Skeletal muscle satellite cell (primary cell): ENCODE results near the gene SPNS2.

Experiments used
- H3K27me3 ChIP-seq: 2 replicates; pipeline ENCODE4 v1.7.0; 2013; ENCODE audit warnings: low read length; ENCODE audit not compliant: control insufficient read depth, insufficient read depth
- H3K36me3 ChIP-seq: 2 replicates; pipeline ENCODE4 v1.7.0; 2013; ENCODE audit warnings: mild to moderate bottlenecking, control low read depth, low read length; ENCODE audit not compliant: insufficient read depth
- H3K4me1 ChIP-seq: 2 replicates; pipeline ENCODE4 v1.7.0; 2013; ENCODE audit warnings: low read length; ENCODE audit not compliant: control insufficient read depth, insufficient read depth
- H3K4me2 ChIP-seq: 2 replicates; pipeline ENCODE4 v1.7.0; 2013; ENCODE audit warnings: mild to moderate bottlenecking, low read length
- H3K4me3 ChIP-seq: 2 replicates; pipeline ENCODE4 v1.7.0; 2013; ENCODE audit warnings: low read length
- H3K9ac ChIP-seq: 2 replicates; pipeline ENCODE4 v1.7.0; 2013; ENCODE audit warnings: mild to moderate bottlenecking, low read depth, low read length, moderate library complexity
- H3K9me3 ChIP-seq: replicated peaks from 2 replicates; pipeline ENCODE4 v1.7.0; 2013; ENCODE audit warnings: mild to moderate bottlenecking, control low read depth, low read length

SPNS2 gene

GRCh38 chr17:4475001-4475400, 23.7 kb upstream of the SPNS2 start:
- Histone ChIP-seq H3K4me3 (no peak overlapping the region), H3K27me3 (peaks cover 45% of the 10 kb centered on the region), H3K9me3 (no peaks in the 10 kb centered on the region), H3K9ac (no peak overlapping the region), H3K4me1 (no peaks in the 10 kb centered on the region), H3K4me2 (no peak overlapping the region), H3K36me3 (no peaks in the 10 kb centered on the region)

- Histone ChIP-seq H3K27me3 (peaks cover 47% of the 10 kb centered on the region), H3K36me3 (no peaks in the 10 kb centered on the region), H3K4me1 (no peaks in the 10 kb centered on the region), H3K4me3 (no peak overlapping the region), H3K9ac (no peak overlapping the region), H3K9me3 (no peaks in the 10 kb centered on the region), H3K4me2 (no peak overlapping the region)
Observed at GRCh38 chr17:4475463-4475862, 23.2 kb upstream of the SPNS2 start.

GRCh38 chr17:4476017-4476416, 22.7 kb upstream of the SPNS2 start:
- no peaks in the 10 kb centered on the region for H3K9me3 ChIP-seq
- H3K27me3 ChIP-seq, result peaks cover 50% of the 10 kb centered on the region
- no peak overlapping the region for H3K4me3 ChIP-seq
- no peak overlapping the region for H3K9ac ChIP-seq
- no peaks in the 10 kb centered on the region for H3K4me1 ChIP-seq
- H3K36me3 ChIP-seq, result no peaks in the 10 kb centered on the region
- H3K4me2 ChIP-seq, result no peak overlapping the region

- Histone ChIP-seq H3K4me3 (no peak overlapping the region), H3K9me3 (no peaks in the 10 kb centered on the region), H3K4me1 (no peaks in the 10 kb centered on the region), H3K4me2 (no peak overlapping the region), H3K27me3 (peaks cover 56% of the 10 kb centered on the region), H3K9ac (no peak overlapping the region), H3K36me3 (no peaks in the 10 kb centered on the region)
Observed at GRCh38 chr17:4476511-4477070, 22.1 kb upstream of the SPNS2 start.

- Histone ChIP-seq H3K27me3 (peaks cover 56% of the 10 kb centered on the region), H3K9ac (no peak overlapping the region), H3K4me1 (no peaks in the 10 kb centered on the region), H3K4me3 (no peak overlapping the region), H3K36me3 (no peaks in the 10 kb centered on the region), H3K4me2 (no peak overlapping the region), H3K9me3 (no peaks in the 10 kb centered on the region)
Observed at GRCh38 chr17:4477255-4477791, 21.4 kb upstream of the SPNS2 start.

GRCh38 chr17:4478318-4478830, 20.3 kb upstream of the SPNS2 start:
- Histone ChIP-seq H3K27me3 (peaks cover 61% of the 10 kb centered on the region), H3K4me3 (no peak overlapping the region), H3K4me2 (no peak overlapping the region), H3K9me3 (no peaks in the 10 kb centered on the region), H3K9ac (no peak overlapping the region), H3K4me1 (no peaks in the 10 kb centered on the region), H3K36me3 (no peaks in the 10 kb centered on the region)

- Histone ChIP-seq H3K36me3 (no peaks in the 10 kb centered on the region), H3K9ac (no peak overlapping the region), H3K9me3 (no peaks in the 10 kb centered on the region), H3K27me3 (peaks cover 58% of the 10 kb centered on the region), H3K4me3 (no peak overlapping the region), H3K4me2 (no peak overlapping the region), H3K4me1 (no peaks in the 10 kb centered on the region)
Observed at GRCh38 chr17:4479340-4479981, 19.2 kb upstream of the SPNS2 start.

GRCh38 chr17:4479982-4480751, 18.5 kb upstream of the SPNS2 start:
- Histone ChIP-seq H3K36me3 (no peaks in the 10 kb centered on the region), H3K27me3 (peaks cover 51% of the 10 kb centered on the region), H3K9me3 (no peaks in the 10 kb centered on the region), H3K4me1 (no peaks in the 10 kb centered on the region), H3K4me3 (no peak overlapping the region), H3K4me2 (no peak overlapping the region), H3K9ac (no peak overlapping the region)

- Histone ChIP-seq H3K9ac (no peak overlapping the region), H3K36me3 (no peaks in the 10 kb centered on the region), H3K9me3 (no peaks in the 10 kb centered on the region), H3K4me1 (no peaks in the 10 kb centered on the region), H3K4me3 (no peak overlapping the region), H3K4me2 (no peak overlapping the region), H3K27me3 (peaks cover 41% of the 10 kb centered on the region)
Observed at GRCh38 chr17:4480929-4481898, 17.5 kb upstream of the SPNS2 start.

- no peaks in the 10 kb centered on the region for H3K4me1 ChIP-seq
- no peak overlapping the region for H3K4me3 ChIP-seq
- no peaks in the 10 kb centered on the region for H3K9me3 ChIP-seq
- no peak overlapping the region for H3K9ac ChIP-seq
- H3K36me3 ChIP-seq, result no peaks in the 10 kb centered on the region
- no peak overlapping the region for H3K4me2 ChIP-seq
- H3K27me3 ChIP-seq, result peaks cover 45% of the 10 kb centered on the region
Observed at GRCh38 chr17:4482338-4483011, 16.2 kb upstream of the SPNS2 start.
